ENCODE data around the gene KLHL29. TPM values are rescaled to one million over a fixed set of nuclear protein-coding genes. Genes with fewer than 3 reads are reported as not detected.

The KLHL29 gene
- total RNA-seq, 2 experiments from 2014 or later: 0.23 to 0.66 TPM

DNA sequence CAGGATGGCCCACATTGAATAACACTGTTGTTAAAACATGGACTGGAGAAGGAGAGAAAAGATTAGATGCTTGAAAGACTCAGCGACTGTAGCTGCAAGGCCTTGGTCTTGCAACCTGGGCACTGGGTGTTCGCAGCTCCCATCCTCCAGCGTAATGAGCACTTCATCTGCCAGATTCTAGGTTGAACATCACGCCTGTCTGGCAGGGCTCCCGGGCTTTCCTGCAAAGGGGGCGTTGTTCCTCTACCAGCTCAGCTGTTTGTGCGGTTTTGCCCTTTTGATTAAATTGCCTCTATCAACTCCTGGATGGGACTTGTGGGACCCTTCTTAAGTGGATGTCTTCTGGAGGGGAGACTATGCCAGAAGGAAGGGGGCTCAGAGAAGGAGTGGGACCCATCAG is 215.4 kb downstream of the KLHL29 start:
- Histone ChIP-seq H3K9me2 (ENCODE audit: insufficient read depth, low read length) (no peaks in the 10 kb centered on the region), H3K4me2 (ENCODE audit: low read length) (no peak overlapping the region), H3K36me3 (ENCODE audit: insufficient read depth, low read length) (no peaks in the 10 kb centered on the region), H4K20me1 (ENCODE audit: insufficient read depth, low read length) (no peaks in the 10 kb centered on the region; the same call in 1 of the 2 replicates), H3K9me3 (ENCODE audit: low read length) (no peaks in the 10 kb centered on the region), H3K4me3 (ENCODE audit: low read depth, low read length, poor library complexity, severe bottlenecking) (no peak overlapping the region), H2AFZ (ENCODE audit: low read length) (no peak overlapping the region), H3K27ac (ENCODE audit: low read depth, low read length, poor library complexity, severe bottlenecking) (no peak overlapping the region), H3K4me1 (ENCODE audit: insufficient read depth, low read length, poor library complexity, severe bottlenecking) (no peaks in the 10 kb centered on the region), H3K79me2 (ENCODE audit: insufficient read depth, low read depth, low read length) (no peaks in the 10 kb centered on the region)
- CTCF ChIA-PET (ENCODE audit: unreplicated experiment): no interaction called here
- TF ChIP-seq, protein P1, sequence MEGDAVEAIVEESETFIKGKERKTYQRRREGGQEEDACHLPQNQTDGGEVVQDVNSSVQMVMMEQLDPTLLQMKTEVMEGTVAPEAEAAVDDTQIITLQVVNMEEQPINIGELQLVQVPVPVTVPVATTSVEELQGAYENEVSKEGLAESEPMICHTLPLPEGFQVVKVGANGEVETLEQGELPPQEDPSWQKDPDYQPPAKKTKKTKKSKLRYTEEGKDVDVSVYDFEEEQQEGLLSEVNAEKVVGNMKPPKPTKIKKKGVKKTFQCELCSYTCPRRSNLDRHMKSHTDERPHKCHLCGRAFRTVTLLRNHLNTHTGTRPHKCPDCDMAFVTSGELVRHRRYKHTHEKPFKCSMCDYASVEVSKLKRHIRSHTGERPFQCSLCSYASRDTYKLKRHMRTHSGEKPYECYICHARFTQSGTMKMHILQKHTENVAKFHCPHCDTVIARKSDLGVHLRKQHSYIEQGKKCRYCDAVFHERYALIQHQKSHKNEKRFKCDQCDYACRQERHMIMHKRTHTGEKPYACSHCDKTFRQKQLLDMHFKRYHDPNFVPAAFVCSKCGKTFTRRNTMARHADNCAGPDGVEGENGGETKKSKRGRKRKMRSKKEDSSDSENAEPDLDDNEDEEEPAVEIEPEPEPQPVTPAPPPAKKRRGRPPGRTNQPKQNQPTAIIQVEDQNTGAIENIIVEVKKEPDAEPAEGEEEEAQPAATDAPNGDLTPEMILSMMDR (conservative IDR thresholded peaks at IDR 0.05; ENCODE audit: low read length): no peak
- TF ChIP-seq EZH2phosphoT487 (IDR thresholded peaks at IDR 0.05; ENCODE audit: borderline replicate concordance, low read depth, low read length): no peak
- POLR2A ChIA-PET: interaction anchor here (0.8 kb wide), 1 partner anchor 89 kb away, joined by 3 read pairs; no protein-coding TSS in a partner anchor
- intact Hi-C loops (cut with micrococcal nuclease; ENCODE audit: unreplicated experiment): no loop called here
- DNase-seq (ENCODE audit: low spot score): no peak
- no TSS peak for BruUV-seq (replicated peaks)

DNA sequence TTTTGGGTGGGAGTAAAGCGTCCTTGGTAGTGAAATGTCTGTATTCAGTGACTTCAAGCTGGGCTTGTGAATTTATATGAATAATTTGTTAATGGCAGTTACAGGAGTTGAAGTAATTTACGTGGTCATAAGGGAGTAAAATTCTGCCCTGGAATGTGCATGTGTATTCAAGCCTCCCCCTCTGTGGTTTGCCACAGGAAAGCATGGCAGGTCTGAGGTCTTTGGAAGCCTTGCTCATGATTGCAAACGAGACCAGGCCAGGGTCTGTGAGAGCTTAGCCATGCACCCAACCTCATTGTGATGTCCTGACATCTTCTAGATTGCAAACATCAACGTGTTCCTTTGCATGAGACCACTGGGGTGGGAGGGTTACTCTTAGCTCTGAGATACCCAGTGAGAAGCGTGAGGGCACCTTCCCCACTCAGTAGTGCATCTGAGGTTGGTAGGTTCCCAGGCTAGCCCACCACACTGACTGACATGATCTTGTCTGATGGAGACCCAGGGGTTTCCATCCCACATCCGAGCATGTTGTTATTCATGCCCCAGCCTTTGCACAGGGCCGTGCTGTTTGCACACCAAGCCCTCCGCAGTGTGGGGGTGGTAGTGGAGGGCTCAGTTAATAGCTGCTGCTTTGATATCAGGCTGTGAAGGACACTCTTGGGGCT is 216.5 kb downstream of the KLHL29 start:
- Histone ChIP-seq H3K36me3 (ENCODE audit: insufficient read depth, low read length) (no peaks in the 10 kb centered on the region), H3K9me2 (ENCODE audit: insufficient read depth, low read length) (no peaks in the 10 kb centered on the region), H4K20me1 (ENCODE audit: insufficient read depth, low read length) (no peaks in the 10 kb centered on the region; the same call in 1 of the 2 replicates), H3K4me3 (ENCODE audit: low read depth, low read length, poor library complexity, severe bottlenecking) (no peak overlapping the region), H2AFZ (ENCODE audit: low read length) (no peak overlapping the region), H3K79me2 (ENCODE audit: insufficient read depth, low read depth, low read length) (no peaks in the 10 kb centered on the region), H3K27ac (ENCODE audit: low read depth, low read length, poor library complexity, severe bottlenecking) (no peak overlapping the region), H3K9me3 (ENCODE audit: low read length) (no peaks in the 10 kb centered on the region), H3K4me2 (ENCODE audit: low read length) (no peak overlapping the region), H3K4me1 (ENCODE audit: insufficient read depth, low read length, poor library complexity, severe bottlenecking) (no peaks in the 10 kb centered on the region)
- intact Hi-C loops (cut with micrococcal nuclease; ENCODE audit: unreplicated experiment): no loop called here
- no TSS peak for BruUV-seq (replicated peaks)
- no peak for DNase-seq (ENCODE audit: low spot score)
- TF ChIP-seq, protein P1 (conservative IDR thresholded peaks at IDR 0.05; ENCODE audit: low read length): no peak
- no peak for TF ChIP-seq EZH2phosphoT487 (IDR thresholded peaks at IDR 0.05; ENCODE audit: borderline replicate concordance, low read depth, low read length)
- POLR2A ChIA-PET: no interaction called here
- CTCF ChIA-PET (ENCODE audit: unreplicated experiment): no interaction called here

DNA sequence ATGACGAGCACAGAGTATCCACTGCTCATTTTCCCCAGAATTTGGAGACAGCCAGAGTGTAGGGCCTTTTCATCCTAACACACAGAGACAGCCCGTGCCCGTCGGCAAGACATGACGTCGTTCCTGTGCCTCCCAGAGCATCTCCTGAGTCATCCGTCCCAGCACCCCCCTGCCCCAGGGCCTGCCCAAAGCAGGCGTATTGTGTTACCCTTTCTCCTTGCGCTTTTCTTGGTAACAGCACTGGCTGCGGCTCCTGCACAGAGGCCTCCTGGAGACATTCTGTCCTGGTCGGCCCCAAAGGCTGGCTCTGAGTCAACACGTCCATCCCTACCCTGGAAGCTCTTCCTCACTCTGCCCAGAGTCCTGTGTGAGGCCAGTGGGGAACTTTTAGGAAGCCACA is 217.1 kb downstream of the KLHL29 start:
- Histone ChIP-seq H3K4me2 (ENCODE audit: low read length) (no peak overlapping the region), H4K20me1 (ENCODE audit: insufficient read depth, low read length) (no peaks in the 10 kb centered on the region), H3K9me2 (ENCODE audit: insufficient read depth, low read length) (no peaks in the 10 kb centered on the region), H3K4me1 (ENCODE audit: insufficient read depth, low read length, poor library complexity, severe bottlenecking) (no peaks in the 10 kb centered on the region), H3K4me3 (ENCODE audit: low read depth, low read length, poor library complexity, severe bottlenecking) (no peak overlapping the region), H2AFZ (ENCODE audit: low read length) (no peak overlapping the region), H3K36me3 (ENCODE audit: insufficient read depth, low read length) (no peaks in the 10 kb centered on the region), H3K79me2 (ENCODE audit: insufficient read depth, low read depth, low read length) (no peaks in the 10 kb centered on the region), H3K9me3 (ENCODE audit: low read length) (no peaks in the 10 kb centered on the region), H3K27ac (ENCODE audit: low read depth, low read length, poor library complexity, severe bottlenecking) (no peak overlapping the region)
- ChIA-PET POLR2A (no interaction called here), CTCF (ENCODE audit: unreplicated experiment) (no interaction called here)
- no TSS peak for BruUV-seq (replicated peaks)
- intact Hi-C loops (cut with micrococcal nuclease; ENCODE audit: unreplicated experiment): no loop called here
- DNase-seq (ENCODE audit: low spot score): no peak
- TF ChIP-seq EZH2phosphoT487 (IDR thresholded peaks at IDR 0.05; ENCODE audit: borderline replicate concordance, low read depth, low read length): no peak
- TF ChIP-seq, protein P1 (conservative IDR thresholded peaks at IDR 0.05; ENCODE audit: low read length): no peak

All from OCI-LY7 (cell line).